CD4-positive, alpha-beta memory T cell (primary cell): ENCODE measurements around the gene KCNH1. TPM values are rescaled to one million over a fixed set of nuclear protein-coding genes. Genes with fewer than 3 reads are reported as not detected.
"Not testable (repeated sequence)": the region's sequence is repeated elsewhere in the genome, so short reads cannot be mapped to it uniquely, and the experiment has no call there.

Source experiments
- CTCF ChIA-PET: fragments of 350-600 bp; sonication (Branson Sonifier 250); formaldehyde crosslinking; loops from one replicate; lab custom pipeline; 2021; ENCODE audit warnings: inconsistent platforms; ENCODE audit not compliant: partially characterized antibody; lab: Charles Lee
- POLR2A ChIA-PET: fragments of 350-600 bp; sonication (Branson Sonifier 250); formaldehyde crosslinking; loops from one replicate; lab custom pipeline; 2021; ENCODE audit not compliant: partially characterized antibody; lab: Charles Lee
- DNase-seq, 5 donors: peaks; one replicate each; pipeline versions ENCODE4 v3.0.0 to v3.0.0-alpha.2; 2020 to 2022; ENCODE audit warnings: mixed read lengths in 1 of 5
- H3K27ac ChIP-seq: one replicate; pipeline ENCODE4 v1.7.0; 2013; ENCODE audit warnings: low read depth, low read length
- H3K27me3 ChIP-seq: 2 replicates; pipeline ENCODE4 v1.7.0; 2013; ENCODE audit warnings: mild to moderate bottlenecking, low read length, moderate library complexity; ENCODE audit not compliant: insufficient read depth
- H3K36me3 ChIP-seq: 2 replicates; pipeline ENCODE4 v1.7.0; 2013; ENCODE audit warnings: mild to moderate bottlenecking, low read length, moderate library complexity; ENCODE audit not compliant: insufficient read depth
- H3K4me1 ChIP-seq: 2 replicates; pipeline ENCODE4 v1.7.0; 2013; ENCODE audit warnings: mild to moderate bottlenecking, low read length, moderate library complexity; ENCODE audit not compliant: insufficient read depth
- H3K4me3 ChIP-seq, 2 donors: one replicate each; pipeline ENCODE4 v1.7.0; 2013; ENCODE audit warnings: low read length in 2 of 2, mild to moderate bottlenecking in 1 of 2
- H3K9me3 ChIP-seq, 2 donors: one replicate each; pipeline ENCODE4 v1.7.0; 2013; ENCODE audit warnings: low read length in 2 of 2, control low read depth in 1 of 2; ENCODE audit not compliant: control insufficient read depth in 1 of 2
- H3K27ac Mint-ChIP-seq, 7 donors: one replicate each; pipeline ENCODE4 v1.8.0; 2020 to 2021; ENCODE audit warnings: mixed read lengths in 7 of 7, mild to moderate bottlenecking in 6 of 7, inconsistent platforms in 3 of 7, moderate library complexity in 3 of 7
- H3K27me3 Mint-ChIP-seq, 2 donors: one replicate each; pipeline ENCODE4 v1.8.0; 2020 to 2021; ENCODE audit warnings: mixed read lengths in 2 of 2
- H3K36me3 Mint-ChIP-seq, 2 donors: one replicate each; pipeline ENCODE4 v1.8.0; 2020 to 2021; ENCODE audit warnings: mixed read lengths in 2 of 2, inconsistent platforms in 1 of 2, mild to moderate bottlenecking in 1 of 2
- H3K4me1 Mint-ChIP-seq, 4 donors: one replicate each; pipeline ENCODE4 v1.8.0; 2020 to 2021; ENCODE audit warnings: mixed read lengths in 4 of 4, mild to moderate bottlenecking in 1 of 4
- H3K4me3 Mint-ChIP-seq, 8 donors: one replicate each; pipeline ENCODE4 v1.8.0; 2020 to 2021; ENCODE audit warnings: mixed read lengths in 8 of 8, mild to moderate bottlenecking in 7 of 8, moderate library complexity in 6 of 8, inconsistent platforms in 3 of 8
- H3K9me3 Mint-ChIP-seq, 8 donors: one replicate each; pipeline ENCODE4 v1.8.0; 2020 to 2021; ENCODE audit warnings: mixed read lengths in 8 of 8, mild to moderate bottlenecking in 5 of 8, inconsistent platforms in 3 of 8, moderate library complexity in 1 of 8
- intact Hi-C: fragments of 100-400 bp; cut with micrococcal nuclease; formaldehyde crosslinking; loops from one replicate; pipeline ENCODE4 v1.15.1; 2023
- polyA plus RNA-seq, 2 donors: library from polyadenylated mRNA; unstranded; fragments of 300-500 nt; fragmentation: Illumina TruSeq; gene quantifications; one replicate each; pipeline ENCODE4 v1.2.3, GENCODE V29; 2021
- total RNA-seq, 2 experiments: library from RNA; stranded (reverse); gene quantifications; one replicate each; pipeline ENCODE4 v1.2.3, GENCODE V29; 2021

KCNH1 gene
- total and polyA plus RNA-seq, 4 experiments from 2014 or later = not detected

GRCh38 chr1:210662291-210663050 is 471.5 kb downstream of the KCNH1 start:
- Mint-ChIP-seq H3K4me3 (no peak overlapping the region), H3K4me1 (peaks cover 0 to 6% (median 1%) of the 10 kb centered on the region in 4 donors), H3K27ac (no peak overlapping the region), H3K27me3 (no peaks in the 10 kb centered on the region), H3K36me3 (peaks cover 0 to 4% of the 10 kb centered on the region in 2 donors), H3K9me3 (peaks cover 0 to 6% (median 0%) of the 10 kb centered on the region in 8 donors)
- H3K27ac ChIP-seq = no peak overlapping the region
- no peak overlapping the region for H3K4me3 ChIP-seq
- intact Hi-C loops = no loop called here
- no peaks in the 10 kb centered on the region for H3K4me1 ChIP-seq
- H3K27me3 ChIP-seq = no peaks in the 10 kb centered on the region
- H3K36me3 ChIP-seq = no peaks in the 10 kb centered on the region
- no peaks in the 10 kb centered on the region for H3K9me3 ChIP-seq
- CTCF ChIA-PET = no interaction called here
- POLR2A ChIA-PET = no interaction called here
- no peak for DNase-seq

- H3K36me3 ChIP-seq, POLR2A ChIA-PET, H3K4me1 ChIP-seq, H3K4me3 Mint-ChIP-seq, H3K27me3 Mint-ChIP-seq, H3K27ac ChIP-seq, H3K9me3 ChIP-seq, H3K27ac Mint-ChIP-seq, intact Hi-C loops, DNase-seq, CTCF ChIA-PET, H3K36me3 Mint-ChIP-seq, H3K9me3 Mint-ChIP-seq, H3K4me1 Mint-ChIP-seq, H3K27me3 ChIP-seq, H3K4me3 ChIP-seq: not testable (repeated sequence)
Measured at GRCh38 chr1:210661520-210661919, 472.4 kb downstream of the KCNH1 start.

- Histone ChIP-seq H3K36me3 (no peaks in the 10 kb centered on the region), H3K27me3 (no peaks in the 10 kb centered on the region), H3K4me3 (no peak overlapping the region), H3K4me1 (no peaks in the 10 kb centered on the region), H3K9me3 (no peaks in the 10 kb centered on the region), H3K27ac (no peak overlapping the region)
- intact Hi-C loops = no loop called here
- Mint-ChIP-seq H3K9me3 (peaks cover 0 to 6% (median 2%) of the 10 kb centered on the region in 8 donors), H3K36me3 (peaks cover 2 to 4% of the 10 kb centered on the region in 2 donors), H3K4me3 (no peak overlapping the region), H3K27ac (no peak overlapping the region), H3K4me1 (no peaks in the 10 kb centered on the region), H3K27me3 (no peaks in the 10 kb centered on the region)
- no peak for DNase-seq
- CTCF ChIA-PET = no interaction called here
- POLR2A ChIA-PET = no interaction called here
Measured at GRCh38 chr1:210657806-210658205, 476.1 kb downstream of the KCNH1 start.

DNA sequence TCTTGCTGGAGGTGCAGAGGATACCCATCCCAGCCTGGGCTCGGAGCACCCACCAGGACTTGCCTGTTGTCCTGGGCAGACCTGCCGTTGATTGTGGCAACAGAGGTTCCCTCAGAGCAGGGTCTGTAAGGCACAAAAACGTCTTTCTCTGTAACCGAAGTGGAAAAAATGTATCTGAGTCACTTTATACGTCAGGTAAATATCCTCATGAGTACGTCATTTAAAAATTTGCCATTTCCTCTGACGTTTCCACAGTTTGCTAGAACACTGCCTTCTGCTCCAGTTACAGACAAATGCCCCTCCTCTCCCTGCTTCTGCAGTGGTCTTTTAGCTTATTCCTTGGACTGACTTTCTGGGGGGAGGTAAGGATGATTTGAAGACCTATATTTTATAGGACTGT is 478.4 kb downstream of the KCNH1 start:
- no peaks in the 10 kb centered on the region for H3K9me3 ChIP-seq
- no peak overlapping the region for H3K27ac Mint-ChIP-seq
- no peaks in the 10 kb centered on the region for H3K36me3 ChIP-seq
- H3K4me3 Mint-ChIP-seq = no peak overlapping the region
- no peak overlapping the region for H3K4me3 ChIP-seq
- no peaks in the 10 kb centered on the region for H3K27me3 ChIP-seq
- H3K9me3 Mint-ChIP-seq = peaks cover 0 to 4% (median 2%) of the 10 kb centered on the region in 8 donors
- ChIA-PET CTCF (no interaction called here), POLR2A (no interaction called here)
- H3K27ac ChIP-seq = no peak overlapping the region
- no peaks in the 10 kb centered on the region for H3K27me3 Mint-ChIP-seq
- no peaks in the 10 kb centered on the region for H3K4me1 ChIP-seq
- intact Hi-C loops = no loop called here
- DNase-seq = no peak
- peaks cover 2 to 4% of the 10 kb centered on the region in 2 donors for H3K36me3 Mint-ChIP-seq
- no peaks in the 10 kb centered on the region for H3K4me1 Mint-ChIP-seq

DNA sequence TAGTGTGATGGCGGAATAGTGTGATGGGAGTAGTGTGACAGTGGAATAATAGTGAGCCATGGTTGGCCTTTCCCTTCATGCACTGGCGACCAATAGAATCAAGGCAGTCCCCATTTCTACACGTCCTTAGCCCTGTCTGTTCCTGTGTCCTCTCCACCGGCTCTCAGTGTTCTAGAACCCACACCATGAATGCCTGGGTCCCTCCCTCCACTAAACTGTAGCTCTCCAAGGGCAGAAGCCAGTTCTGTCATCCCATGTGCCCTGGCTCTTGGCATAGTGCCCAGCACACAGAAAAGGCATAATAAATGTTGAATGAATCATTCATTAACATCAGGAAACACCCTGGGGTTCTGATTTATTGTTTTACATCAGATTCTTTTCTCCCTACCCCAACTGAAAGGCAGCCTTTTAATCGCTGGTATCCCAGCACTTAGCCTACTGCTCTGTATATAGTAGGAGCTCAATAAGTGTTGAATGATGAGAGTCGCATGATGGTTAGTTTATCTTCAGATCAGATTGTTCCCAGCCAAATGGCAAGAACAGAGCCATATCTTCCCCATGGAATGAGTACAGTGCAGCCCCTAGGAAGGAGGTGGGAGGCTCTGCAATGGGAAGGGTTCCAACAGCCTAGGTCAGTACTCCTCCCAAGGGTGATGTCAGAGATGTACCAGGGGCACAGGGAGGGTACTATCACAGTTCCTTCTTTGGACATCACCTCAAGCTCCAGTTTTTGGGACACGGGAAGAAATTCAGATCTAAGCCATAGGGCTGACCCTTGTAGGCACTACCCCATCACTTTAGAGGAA is 479.6 kb downstream of the KCNH1 start:
- Histone ChIP-seq H3K4me1 (no peaks in the 10 kb centered on the region), H3K36me3 (no peaks in the 10 kb centered on the region), H3K9me3 (no peaks in the 10 kb centered on the region), H3K27ac (no peak overlapping the region), H3K27me3 (no peaks in the 10 kb centered on the region), H3K4me3 (no peak overlapping the region)
- ChIA-PET POLR2A (no interaction called here), CTCF (no interaction called here)
- H3K4me3 Mint-ChIP-seq = no peak overlapping the region
- H3K4me1 Mint-ChIP-seq = no peaks in the 10 kb centered on the region
- intact Hi-C loops = no loop called here
- peaks cover 0 to 4% (median 2%) of the 10 kb centered on the region in 8 donors for H3K9me3 Mint-ChIP-seq
- no peaks in the 10 kb centered on the region for H3K27me3 Mint-ChIP-seq
- peak in 1 of 5 donors; percentile 5 for DNase-seq
- H3K27ac Mint-ChIP-seq = no peak overlapping the region
- peaks cover 2 to 4% of the 10 kb centered on the region in 2 donors for H3K36me3 Mint-ChIP-seq

DNA sequence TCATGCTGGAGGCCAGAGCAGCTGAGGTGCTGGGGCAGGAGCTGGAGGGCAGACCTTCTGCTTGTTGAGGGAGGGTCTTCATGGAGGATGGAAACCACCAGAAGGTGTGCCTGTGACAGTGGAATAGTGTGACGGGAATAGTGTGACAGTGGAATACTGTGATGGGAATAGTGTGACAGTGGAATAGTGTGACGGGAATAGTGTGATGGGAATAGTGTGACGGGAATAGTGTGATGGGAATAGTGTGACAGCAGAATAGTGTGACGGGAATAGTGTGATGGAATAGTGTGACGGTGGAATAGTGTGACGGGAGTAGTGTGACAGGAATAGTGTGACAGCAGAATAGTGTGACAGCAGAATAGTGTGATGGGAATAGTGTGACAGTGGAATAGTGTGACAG is 480.2 kb downstream of the KCNH1 start:
- intact Hi-C loops = no loop called here
- Mint-ChIP-seq H3K4me3 (no peak overlapping the region), H3K4me1 (no peaks in the 10 kb centered on the region), H3K27ac (no peak overlapping the region), H3K9me3 (peaks cover 0 to 4% (median 2%) of the 10 kb centered on the region in 8 donors), H3K36me3 (peaks cover 2 to 4% of the 10 kb centered on the region in 2 donors), H3K27me3 (no peaks in the 10 kb centered on the region)
- no peak for DNase-seq
- Histone ChIP-seq H3K4me1 (no peaks in the 10 kb centered on the region), H3K4me3 (no peak overlapping the region), H3K9me3 (no peaks in the 10 kb centered on the region), H3K27me3 (no peaks in the 10 kb centered on the region), H3K36me3 (no peaks in the 10 kb centered on the region), H3K27ac (no peak overlapping the region)
- ChIA-PET POLR2A (no interaction called here), CTCF (no interaction called here)

DNA sequence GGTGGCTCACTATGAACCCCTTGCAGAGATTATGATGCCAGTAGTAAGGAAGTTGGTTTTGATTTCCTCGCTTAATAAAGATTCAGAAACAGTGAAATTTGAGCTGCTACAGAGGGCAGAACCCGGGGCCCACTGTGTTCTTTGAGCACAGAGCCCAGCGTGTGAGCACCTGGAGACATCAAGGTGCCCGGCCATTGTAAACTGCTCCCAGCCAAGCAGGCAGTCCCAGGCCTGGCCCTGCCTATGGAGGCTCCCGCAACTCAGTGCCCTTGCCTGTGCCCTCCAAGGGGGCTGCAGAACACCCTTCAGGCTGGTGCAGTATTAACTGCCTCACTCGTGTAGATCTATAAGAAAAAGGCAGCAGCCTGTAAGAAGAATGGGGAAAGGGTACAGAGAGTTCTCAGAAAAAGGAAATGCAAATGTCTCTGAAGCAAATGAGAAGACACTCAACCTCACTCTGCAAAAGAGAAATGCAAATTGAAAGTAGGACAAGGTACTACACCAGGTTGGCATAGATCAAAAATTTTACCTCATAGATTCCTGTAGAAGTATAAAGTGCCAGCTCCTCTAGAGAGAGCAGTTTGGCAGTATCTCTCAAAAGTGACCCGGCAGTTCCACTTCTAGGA is 481.5 kb downstream of the KCNH1 start:
- no peak for DNase-seq
- Mint-ChIP-seq H3K36me3 (peaks cover 0 to 2% of the 10 kb centered on the region in 2 donors), H3K4me3 (no peak overlapping the region), H3K27ac (no peak overlapping the region), H3K4me1 (peaks cover 0 to 11% (median 1%) of the 10 kb centered on the region in 4 donors), H3K9me3 (peaks cover 0 to 4% (median 0%) of the 10 kb centered on the region in 8 donors), H3K27me3 (no peaks in the 10 kb centered on the region)
- Histone ChIP-seq H3K27me3 (no peaks in the 10 kb centered on the region), H3K36me3 (no peaks in the 10 kb centered on the region), H3K9me3 (no peaks in the 10 kb centered on the region), H3K4me1 (peaks cover 3% of the 10 kb centered on the region), H3K4me3 (no peak overlapping the region), H3K27ac (no peak overlapping the region)
- POLR2A ChIA-PET = no interaction called here
- CTCF ChIA-PET = no interaction called here
- intact Hi-C loops = no loop called here
